HTR-8/SVneo (cell line): ENCODE data around the gene CCSER2.
"Not testable (repeated sequence)": the region's sequence is repeated elsewhere in the genome, so short reads cannot be mapped to it uniquely, and the experiment has no call there.

Experiments
- DNase-seq: peaks from one replicate; pipeline ENCODE4 v3.0.0; 2011; ENCODE audit warnings: low spot score, mixed read lengths; ENCODE audit not compliant: insufficient read length
- FAIRE-seq: peaks from 2 replicates; lab custom pipeline; 2011; peaks lifted over from hg19 to GRCh38; lab: Jason Lieb, UNC

Gene CCSER2

DNA sequence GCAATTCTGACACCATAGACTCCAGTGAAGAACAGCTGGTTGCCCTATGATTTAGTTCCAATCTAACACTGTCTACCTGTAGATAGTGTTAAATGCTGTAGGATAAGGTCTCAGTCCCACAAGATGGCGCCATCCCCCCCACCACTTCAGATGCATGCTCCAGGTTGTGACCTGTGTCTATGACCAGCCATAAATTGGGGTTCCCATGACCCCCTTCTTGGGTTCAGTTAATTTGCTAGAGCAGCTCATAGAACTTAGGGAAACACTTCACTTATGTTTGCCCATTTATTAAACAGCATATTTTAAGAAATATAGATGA lies 13.1 kb downstream of the CCSER2 start:
- no peak for DNase-seq
- FAIRE-seq: no peak

DNA sequence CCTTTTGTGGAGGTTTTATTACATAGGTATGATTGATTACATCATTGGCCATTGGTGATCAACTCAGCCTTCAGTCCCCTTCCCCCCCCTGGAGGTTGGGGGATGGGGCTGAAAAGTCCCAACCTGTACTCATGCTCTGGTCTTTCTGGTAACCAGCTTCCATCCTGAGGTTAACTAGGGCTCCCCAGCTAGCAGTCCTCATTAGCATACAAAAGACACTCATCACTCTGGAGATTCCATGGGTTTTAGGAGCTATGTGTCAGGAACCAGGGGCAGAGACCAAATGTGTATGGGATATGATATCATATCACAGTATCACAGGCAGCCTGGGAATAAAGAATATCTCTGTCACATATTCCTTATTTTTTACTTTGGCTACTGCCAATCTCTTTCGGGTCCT lies 13.6 kb downstream of the CCSER2 start:
- FAIRE-seq (no peak), DNase-seq (no peak)

DNA sequence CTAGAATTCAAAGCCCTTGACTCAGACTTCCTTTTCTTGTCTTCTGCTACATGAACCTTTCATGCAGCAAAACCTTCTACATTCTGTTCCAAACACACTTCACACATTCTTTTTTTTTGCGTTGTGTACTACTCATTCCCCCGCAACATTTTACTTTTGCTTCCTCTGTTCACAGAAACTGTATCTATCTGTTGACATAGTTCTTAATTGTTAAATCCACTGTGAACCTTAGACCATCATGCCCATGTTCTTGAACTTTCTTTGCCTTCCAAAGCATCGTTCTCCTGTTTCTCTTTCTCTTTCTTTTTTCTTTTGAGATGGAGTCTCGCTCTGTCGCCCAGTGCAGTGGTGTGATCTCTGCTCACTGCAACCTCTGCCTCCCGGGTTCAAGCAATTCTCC lies 14.2 kb downstream of the CCSER2 start:
- DNase-seq: no peak
- no peak for FAIRE-seq

DNA sequence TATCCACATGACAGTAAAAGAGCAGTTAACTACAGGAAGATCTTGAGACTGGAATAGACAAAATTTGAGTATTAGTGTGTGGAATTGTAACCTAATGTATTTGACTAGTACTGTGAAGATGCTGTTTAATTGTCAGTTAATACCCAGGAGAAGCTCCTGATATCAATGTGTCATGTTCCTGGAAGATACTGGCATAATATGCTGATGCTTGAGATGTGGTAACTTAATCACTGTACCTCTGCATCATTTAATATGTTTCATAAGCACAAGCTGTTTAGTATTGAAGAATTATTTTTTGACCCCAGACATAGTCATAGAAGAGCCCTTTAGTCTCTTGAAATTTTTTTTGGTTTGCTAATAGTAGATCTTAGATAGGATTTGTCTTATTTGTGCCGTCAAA lies 15.4 kb downstream of the CCSER2 start:
- DNase-seq (no peak), FAIRE-seq (no peak)

DNA sequence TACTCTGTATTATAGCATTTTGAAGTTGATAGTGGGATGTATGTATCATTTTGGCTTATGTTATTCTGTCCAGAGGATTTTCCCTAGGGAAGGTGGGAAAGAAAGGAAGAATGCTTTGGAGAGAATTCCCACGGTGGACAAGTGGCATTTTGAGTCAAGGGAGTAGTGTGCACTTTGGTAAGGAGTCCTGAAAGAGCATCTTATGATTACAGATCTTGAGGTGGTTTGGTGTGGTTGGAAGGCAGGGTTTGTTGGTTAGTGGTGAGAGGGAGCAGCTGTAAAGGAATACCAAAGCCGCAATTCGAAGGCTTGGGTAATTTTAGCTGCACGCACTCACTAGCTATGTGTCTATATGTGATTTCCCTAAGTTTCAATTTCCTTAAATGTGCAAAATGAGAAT lies 16.1 kb downstream of the CCSER2 start:
- FAIRE-seq (no peak), DNase-seq (no peak)

DNA sequence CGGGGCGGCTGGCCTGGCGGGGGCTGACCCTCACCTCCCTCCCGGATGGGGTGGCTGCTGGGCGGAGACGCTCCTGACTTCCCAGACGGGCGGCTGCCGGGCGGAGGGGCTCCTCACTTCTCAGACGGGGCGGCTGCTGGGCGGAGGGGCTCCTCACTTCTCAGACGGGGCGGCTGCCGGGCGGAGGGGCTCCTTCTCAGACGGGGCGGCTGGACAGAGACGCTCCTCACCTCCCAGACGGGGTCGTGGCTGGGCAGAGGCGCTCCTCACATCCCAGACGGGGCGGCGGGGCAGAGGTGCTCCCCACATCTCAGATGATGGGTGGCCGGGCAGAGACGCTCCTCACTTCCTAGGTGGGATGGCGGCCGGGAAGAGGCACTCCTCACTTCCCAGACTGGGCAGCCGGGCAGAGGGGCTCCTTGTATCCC lies 19.2 kb downstream of the CCSER2 start:
- not testable (repeated sequence) for DNase-seq, FAIRE-seq

DNA sequence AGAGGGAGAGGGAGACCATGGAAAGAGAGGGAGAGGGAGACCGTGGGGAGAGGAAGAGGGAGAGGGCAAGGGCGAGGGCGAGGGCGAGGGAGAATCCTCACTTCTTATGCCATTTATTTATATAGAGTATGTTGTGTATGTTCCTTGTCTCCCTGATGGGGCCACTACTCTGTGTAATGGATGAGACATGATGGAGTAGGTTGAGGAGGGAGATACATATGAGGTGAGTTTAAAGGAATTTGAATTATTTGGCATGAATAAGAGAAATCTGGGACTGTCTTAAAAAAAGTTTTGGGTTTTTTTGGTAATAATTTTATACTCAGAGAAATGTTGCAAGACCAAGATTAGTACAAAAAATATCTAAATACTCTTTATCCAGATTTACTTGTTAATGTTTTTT lies 20.1 kb downstream of the CCSER2 start:
- no peak for FAIRE-seq
- peak; percentile 56 for DNase-seq

DNA sequence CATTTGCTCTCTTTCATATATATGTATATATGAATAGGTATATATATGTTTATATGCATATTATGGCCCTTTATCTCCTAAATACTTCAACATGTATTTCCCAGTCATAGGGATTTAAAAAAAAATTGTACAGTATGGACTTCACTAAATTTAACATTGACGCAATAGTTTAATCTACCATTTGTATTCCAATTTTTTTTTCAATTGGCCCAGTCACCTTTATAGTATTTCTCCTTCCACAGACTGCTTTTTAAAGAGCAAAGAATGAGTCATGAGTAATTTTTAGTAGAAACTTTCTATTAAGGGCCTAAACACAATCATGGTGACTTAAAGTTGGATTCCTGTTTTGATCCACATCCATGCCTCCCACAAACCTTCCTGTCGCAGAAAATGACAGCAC lies 20.5 kb downstream of the CCSER2 start:
- FAIRE-seq: no peak
- DNase-seq: peak; percentile 14

DNA sequence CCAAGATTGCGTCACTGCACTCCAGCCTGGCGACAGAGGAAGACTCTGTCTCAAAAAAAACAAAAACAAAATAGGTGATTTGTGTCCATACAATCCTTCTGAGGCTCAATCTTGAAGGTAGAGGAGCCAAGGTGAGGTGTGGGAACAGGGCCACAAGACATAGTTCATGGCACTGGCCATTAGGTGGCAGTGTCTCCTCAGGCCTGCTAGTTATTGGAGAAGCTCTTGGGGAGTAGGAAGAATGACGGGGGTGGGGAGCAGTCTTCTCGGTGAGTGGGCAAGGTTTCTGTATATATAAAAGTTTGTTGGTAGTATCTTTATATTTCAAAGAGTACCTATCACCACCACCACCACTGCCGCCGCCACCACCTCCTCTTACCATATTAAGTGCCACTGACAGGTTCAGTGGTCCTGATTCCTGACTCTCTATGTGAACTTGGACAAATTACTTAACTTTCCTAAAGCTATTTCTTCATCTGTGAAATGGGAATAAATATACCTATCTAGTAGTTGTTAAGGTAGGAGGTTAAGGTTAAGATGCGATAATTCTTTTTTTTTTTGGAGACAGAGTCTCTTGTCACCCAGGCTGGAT lies 24.0 kb downstream of the CCSER2 start:
- FAIRE-seq: peak; percentile 67
- DNase-seq: peak; percentile 54

DNA sequence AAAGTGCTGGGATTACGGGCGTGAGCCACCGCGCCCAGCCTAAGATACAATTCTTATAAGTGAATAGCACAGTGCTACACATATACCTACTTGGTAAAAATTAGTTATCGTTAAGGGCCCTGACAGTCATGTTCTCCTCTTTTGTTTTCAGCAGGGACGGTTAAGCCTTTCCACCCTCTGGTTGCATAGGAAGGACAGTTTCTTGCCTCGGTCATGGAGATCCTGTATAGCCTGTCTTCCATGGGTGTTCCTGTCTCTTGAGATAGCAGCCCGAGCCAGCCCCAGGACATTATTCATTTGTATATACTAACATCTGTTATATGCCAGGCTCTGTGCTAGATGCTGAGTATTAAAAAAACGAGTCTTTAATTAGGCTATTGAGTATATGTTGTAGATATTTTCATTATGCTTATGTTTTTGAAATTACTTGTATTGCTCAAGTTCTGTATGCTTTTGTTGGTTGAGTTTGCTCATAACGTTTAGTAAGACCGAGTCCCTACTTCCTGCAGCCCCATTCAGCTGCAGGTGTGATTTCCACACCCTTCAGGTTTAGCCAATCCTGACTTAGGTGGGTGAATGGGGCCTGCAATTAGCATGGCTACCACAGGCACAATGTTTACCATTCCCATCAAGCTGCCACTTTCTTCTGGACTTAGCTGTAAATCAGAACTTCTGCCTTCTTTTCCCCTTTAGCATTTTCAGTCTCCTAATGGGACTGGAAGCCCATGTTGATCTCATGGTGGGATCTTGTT lies 24.8 kb downstream of the CCSER2 start:
- no peak for DNase-seq
- no peak for FAIRE-seq

DNA sequence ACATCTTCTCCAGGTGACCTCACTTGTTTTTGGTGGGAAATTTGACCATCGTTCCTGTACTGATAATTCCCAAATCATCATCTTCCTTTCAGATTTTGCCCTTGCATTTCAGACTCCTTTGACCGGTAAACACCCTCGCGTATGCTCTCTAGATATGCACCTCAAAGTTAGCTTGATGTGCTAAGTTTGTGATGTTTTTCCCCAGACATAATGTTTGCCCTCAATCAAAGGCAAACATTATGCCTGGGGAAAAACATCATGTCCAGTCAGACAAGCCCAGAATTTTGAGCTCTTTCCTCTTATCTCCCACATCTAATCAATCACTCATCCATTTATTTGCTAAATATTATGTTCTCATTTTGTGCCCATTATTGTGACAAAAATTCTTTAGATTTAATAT lies 26.2 kb downstream of the CCSER2 start:
- FAIRE-seq (no peak), DNase-seq (no peak)

DNA sequence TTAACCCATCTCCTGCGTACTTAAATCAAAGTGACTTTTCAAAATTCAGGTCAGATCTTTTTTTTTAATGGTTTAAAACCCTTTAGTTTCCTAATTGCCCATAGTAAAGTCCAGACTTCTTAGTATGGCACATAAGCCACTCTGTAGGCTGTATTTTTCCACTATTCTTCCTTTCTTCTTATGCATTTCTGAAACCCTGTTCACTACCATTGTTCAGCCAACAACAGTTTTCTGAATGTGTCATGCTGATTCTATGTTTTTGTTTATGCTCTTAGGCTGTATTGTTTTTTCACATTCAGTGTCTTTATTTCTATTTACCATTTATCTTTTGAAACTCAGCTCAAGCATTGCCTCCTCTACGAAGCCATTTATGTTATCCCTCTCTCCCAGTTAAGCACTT lies 26.7 kb downstream of the CCSER2 start:
- DNase-seq (no peak), FAIRE-seq (no peak)

DNA sequence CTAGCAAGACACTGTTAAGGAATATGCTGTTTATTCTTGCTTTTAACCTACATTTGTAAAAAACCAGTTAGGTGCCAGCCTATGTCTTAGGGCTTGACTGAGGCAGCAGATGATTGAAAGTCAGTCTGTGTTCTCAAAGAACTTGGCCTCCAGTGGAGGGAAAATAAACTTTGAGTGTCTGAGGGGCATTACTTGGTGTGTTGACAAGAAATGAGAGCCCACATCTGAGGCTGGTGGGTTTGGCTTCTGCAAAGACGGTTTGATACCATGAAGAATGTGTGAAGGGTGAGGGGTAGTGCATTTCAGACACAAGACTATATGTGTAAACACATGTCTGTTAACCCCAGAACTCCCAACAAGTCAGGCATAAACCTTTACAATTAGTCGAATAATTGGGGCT lies 28.5 kb downstream of the CCSER2 start:
- FAIRE-seq: no peak
- DNase-seq: no peak

DNA sequence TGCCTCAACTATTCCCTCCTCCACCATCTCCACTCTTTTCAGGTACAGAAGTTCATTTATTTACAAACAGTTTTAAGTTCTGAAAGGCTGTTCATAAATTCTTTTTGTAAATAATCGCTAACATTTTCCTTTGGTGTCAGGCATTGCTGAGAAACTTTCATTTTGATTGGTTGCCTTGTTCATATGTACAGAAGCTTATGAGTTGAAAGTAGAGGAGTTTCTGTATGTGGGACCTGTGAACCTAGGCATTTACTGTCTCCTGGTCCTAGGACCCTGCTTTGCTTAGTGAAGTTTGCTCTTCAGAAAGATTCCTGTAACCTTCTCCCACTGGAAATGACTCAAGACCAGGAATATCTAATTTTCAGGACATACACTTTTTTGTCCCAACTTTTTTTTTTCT lies 30.4 kb downstream of the CCSER2 start:
- no peak for FAIRE-seq
- DNase-seq: no peak

DNA sequence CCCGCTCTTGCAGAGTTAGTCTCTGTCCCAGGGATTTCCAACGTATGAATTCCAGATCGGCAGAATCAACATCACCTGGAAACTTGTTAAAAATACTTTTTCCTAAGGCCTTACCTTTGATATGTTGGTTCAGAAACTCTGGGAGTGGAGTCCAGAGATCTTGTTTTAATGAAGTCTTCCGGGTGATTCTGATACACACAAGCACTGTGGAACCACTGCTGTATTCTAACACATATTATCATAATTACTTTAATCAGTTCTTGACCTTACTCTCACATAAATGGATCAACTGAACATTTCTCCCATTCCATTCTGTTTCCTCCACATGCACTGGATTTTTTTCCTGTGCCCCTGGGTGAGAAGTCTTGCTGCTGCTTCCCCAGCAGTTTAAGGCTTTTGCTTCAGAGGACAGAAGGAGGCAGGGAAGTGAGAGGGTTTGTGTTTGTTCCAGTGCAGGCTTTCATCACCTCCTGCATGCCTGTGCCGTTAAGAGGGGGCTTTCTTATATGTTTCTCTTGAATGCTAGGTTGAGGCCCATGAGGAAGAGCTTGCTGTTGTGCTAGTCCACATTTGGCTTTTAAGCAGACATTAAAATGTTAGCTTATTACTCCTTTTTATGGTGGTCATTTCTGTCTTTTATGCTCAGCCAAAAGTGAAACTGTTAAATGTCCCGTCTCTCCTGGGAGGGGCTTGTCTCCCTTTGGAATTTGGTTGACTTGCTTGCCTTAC lies 32.4 kb downstream of the CCSER2 start:
- DNase-seq (no peak), FAIRE-seq (no peak)

DNA sequence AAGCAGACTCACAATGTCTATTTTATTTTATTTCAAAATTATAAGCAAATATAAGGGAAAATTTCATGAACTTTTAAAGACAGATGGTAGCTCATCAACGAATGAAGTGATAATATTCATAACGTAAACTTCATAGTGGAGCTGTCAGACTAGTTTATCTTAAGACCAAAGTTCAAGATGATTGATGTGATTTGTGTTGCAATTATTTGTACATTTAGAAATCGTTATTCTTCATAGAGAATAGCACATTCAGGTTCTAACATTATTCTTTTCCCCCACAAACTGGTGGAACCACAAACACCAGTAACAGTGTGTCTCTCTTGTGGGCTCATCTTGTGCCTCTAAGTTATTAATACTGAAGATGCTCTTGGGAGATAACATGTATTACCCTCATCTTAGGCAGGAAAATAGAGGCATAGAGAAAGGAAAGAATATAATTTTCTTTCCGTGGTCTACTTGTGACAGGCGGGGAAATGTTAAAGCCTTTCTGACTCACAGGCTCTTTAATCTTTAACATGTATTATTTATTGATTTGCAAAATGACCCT lies 37.0 kb downstream of the CCSER2 start:
- DNase-seq (no peak), FAIRE-seq (no peak)

DNA sequence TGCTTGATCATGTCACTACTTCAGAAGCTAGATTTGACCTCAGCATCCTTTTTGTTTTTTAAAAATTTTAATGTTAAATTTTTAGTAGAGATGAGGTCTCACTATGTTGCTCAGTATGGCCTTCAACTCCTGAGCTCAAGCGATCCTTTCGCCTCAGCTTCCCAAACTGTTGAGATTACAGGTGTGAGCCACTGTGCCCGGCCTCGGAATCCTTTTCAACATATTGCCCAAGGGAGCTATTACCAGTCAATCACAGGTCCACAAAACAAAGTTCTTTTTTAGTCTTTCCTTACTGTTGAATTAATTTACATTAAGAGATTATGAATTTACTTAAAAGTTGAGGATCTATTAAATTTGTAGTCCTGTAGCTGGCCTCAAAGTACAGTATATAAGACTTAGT lies 37.7 kb downstream of the CCSER2 start:
- no peak for DNase-seq
- FAIRE-seq: no peak

DNA sequence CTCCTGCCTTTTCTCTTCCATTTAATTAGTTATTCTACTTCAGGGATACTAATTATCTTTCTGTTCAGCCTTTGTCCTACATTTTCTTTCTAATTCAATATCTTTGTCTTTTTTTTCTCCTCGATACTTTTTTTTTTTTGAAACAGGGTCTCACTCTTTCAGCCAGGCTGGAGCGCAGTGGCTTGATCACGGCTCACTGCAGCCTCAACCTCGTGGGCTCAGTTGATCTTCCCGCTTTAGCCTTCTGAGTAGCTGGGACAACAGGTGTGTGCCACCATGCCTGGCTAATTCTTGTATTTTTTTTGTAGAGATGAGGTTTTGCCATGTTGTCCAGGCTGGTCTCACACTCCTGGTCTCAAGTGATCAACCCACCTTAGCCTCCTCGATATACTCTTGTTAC lies 38.9 kb downstream of the CCSER2 start:
- DNase-seq (no peak), FAIRE-seq (no peak)

DNA sequence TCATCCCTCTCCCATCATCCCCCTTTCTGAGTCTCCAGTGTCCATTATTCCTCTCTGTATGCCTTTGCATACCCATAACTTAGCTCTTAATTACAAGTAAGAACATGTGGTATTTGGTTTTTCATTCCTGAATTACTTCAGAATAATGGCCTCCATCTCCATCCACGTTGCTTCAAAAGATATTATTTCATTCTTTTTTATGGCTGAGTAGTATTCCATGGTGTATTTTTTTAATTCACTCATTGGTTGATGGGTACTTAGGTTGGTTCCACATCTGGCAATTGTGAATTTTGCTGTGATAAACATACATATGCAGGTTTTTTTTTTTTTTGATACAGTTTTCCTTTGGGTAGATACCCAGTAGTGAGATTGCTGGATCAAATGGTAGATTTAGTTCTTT lies 40.4 kb downstream of the CCSER2 start:
- no peak for FAIRE-seq
- DNase-seq: no peak

DNA sequence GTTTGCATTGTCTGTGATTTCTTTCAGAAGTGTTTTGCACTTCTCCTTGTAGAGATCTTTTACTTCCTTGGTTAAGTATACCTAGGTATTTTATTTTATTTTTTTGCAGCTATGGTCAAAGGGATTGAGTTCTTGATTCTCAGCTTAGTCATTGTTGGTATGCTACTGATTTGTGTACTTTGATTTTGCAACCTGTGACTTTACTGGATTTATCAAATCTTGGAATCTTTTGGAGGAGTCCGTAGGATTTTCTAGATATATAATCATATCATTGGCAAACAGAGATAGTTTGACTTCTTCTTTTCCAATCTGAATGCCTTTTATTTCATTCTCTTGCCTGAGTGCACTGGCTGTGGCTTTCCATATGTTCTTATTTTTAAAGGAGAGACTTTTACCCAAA lies 41.9 kb downstream of the CCSER2 start:
- DNase-seq (no peak), FAIRE-seq (no peak)

DNA sequence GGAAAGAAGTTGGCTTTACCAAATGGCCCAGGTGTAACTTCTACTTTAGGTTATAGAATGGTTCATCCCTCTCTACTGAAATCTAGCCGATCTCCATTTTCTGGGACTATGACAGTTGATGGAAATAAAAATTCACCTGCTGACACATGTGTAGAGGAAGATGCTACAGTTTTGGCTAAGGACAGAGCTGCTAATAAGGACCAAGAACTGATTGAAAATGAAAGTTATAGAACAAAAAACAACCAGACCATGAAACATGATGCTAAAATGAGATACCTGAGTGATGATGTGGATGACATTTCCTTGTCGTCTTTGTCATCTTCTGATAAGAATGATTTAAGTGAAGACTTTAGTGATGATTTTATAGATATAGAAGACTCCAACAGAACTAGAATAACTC lies 43.6 kb downstream of the CCSER2 start:
- FAIRE-seq (no peak), DNase-seq (no peak)
